ENCODE measurements around the gene TNFRSF6B.
A peak's percentile ranks its signal among the peaks of the same experiment; 100 is the strongest.

TNFRSF6B gene

GRCh38 chr20:63691711-63692435, 4.6 kb upstream of the TNFRSF6B start:
- Histone ChIP-seq H3K4me1 (ENCODE audit: control insufficient read depth in 2 of 2, insufficient read depth in 1 of 2, low read depth in 1 of 2, low read length in 2 of 2) (peaks cover 6 to 10% of the 10 kb centered on the region in 2 donors), H3K27me3 (ENCODE audit: control insufficient read depth in 3 of 3, insufficient read depth in 3 of 3, low read depth in 1 of 3, low read length in 3 of 3) (no peaks in the 10 kb centered on the region), H3K4me3 (ENCODE audit: low read length in 2 of 2) (no peak overlapping the region), H3K9ac (ENCODE audit: low read depth, low read length, poor library complexity) (no peak overlapping the region), H4K91ac (ENCODE audit: low read depth, low read length, poor library complexity) (no peak overlapping the region), H3K18ac (ENCODE audit: low read length) (no peak overlapping the region), H3K14ac (ENCODE audit: low read length) (peak overlapping the region; percentile 6), H4K8ac (ENCODE audit: low read depth, low read length) (peak overlapping the region; percentile 92), H2BK12ac (ENCODE audit: low read length) (peak overlapping the region; percentile 22), H3K9me3 (replicated peaks in 1 of 2; ENCODE audit: control insufficient read depth in 2 of 2, insufficient read depth in 1 of 2, low read depth in 1 of 2, low read length in 2 of 2) (peaks cover 0 to 2% of the 10 kb centered on the region in 2 donors), H3K27ac (replicated peaks; ENCODE audit: low read length) (no peak overlapping the region), H3K79me1 (ENCODE audit: low read depth, low read length) (peaks cover 3% of the 10 kb centered on the region), H3K4ac (ENCODE audit: low read length) (no peak overlapping the region), H3K36me3 (replicated peaks in 1 of 2; ENCODE audit: control insufficient read depth in 2 of 2, insufficient read depth in 2 of 2, low read length in 2 of 2) (peaks cover 0 to 35% of the 10 kb centered on the region in 2 donors), H2BK5ac (ENCODE audit: low read length) (peak overlapping the region; percentile 35), H2AFZ (ENCODE audit: low read length) (no peak overlapping the region), H2BK15ac (ENCODE audit: low read length) (no peak overlapping the region), H3K4me2 (ENCODE audit: insufficient read depth, low read length, poor library complexity, severe bottlenecking) (no peak overlapping the region), H2AK5ac (ENCODE audit: low read depth, low read length) (peak overlapping the region; percentile 70), H3K23ac (ENCODE audit: low read depth, low read length, poor library complexity) (peak overlapping the region; percentile 3), H2BK120ac (ENCODE audit: low read depth, low read length) (no peak overlapping the region)
- no CpG with 5 or more reads among the region's 21 CpGs for WGBS, 2 donors (ENCODE audit: extremely low coverage in 2 of 2, insufficient read length in 2 of 2, insufficient replicate concordance in 1 of 2)
- no peak for DNase-seq (ENCODE audit: low spot score)

GRCh38 chr20:63692436-63693082, 3.9 kb upstream of the TNFRSF6B start:
- Histone ChIP-seq H3K36me3 (replicated peaks in 1 of 2; ENCODE audit: control insufficient read depth in 2 of 2, insufficient read depth in 2 of 2, low read length in 2 of 2) (peaks cover 0 to 42% of the 10 kb centered on the region in 2 donors), H3K14ac (ENCODE audit: low read length) (peak overlapping the region; percentile 89), H3K4me1 (ENCODE audit: control insufficient read depth in 2 of 2, insufficient read depth in 1 of 2, low read depth in 1 of 2, low read length in 2 of 2) (peaks cover 0 to 14% of the 10 kb centered on the region in 2 donors), H2BK15ac (ENCODE audit: low read length) (no peak overlapping the region), H2BK120ac (ENCODE audit: low read depth, low read length) (no peak overlapping the region), H3K9me3 (replicated peaks in 1 of 2; ENCODE audit: control insufficient read depth in 2 of 2, insufficient read depth in 1 of 2, low read depth in 1 of 2, low read length in 2 of 2) (peaks cover 0 to 2% of the 10 kb centered on the region in 2 donors), H2BK5ac (ENCODE audit: low read length) (peak overlapping the region; percentile 35), H3K4me3 (ENCODE audit: low read length in 2 of 2) (no peak overlapping the region), H3K79me1 (ENCODE audit: low read depth, low read length) (peaks cover 6% of the 10 kb centered on the region), H2BK12ac (ENCODE audit: low read length) (peak overlapping the region; percentile 22), H3K9ac (ENCODE audit: low read depth, low read length, poor library complexity) (no peak overlapping the region), H4K8ac (ENCODE audit: low read depth, low read length) (peak overlapping the region; percentile 92), H4K91ac (ENCODE audit: low read depth, low read length, poor library complexity) (no peak overlapping the region), H3K27ac (replicated peaks; ENCODE audit: low read length) (no peak overlapping the region), H2AFZ (ENCODE audit: low read length) (no peak overlapping the region), H3K23ac (ENCODE audit: low read depth, low read length, poor library complexity) (no peak overlapping the region), H3K4ac (ENCODE audit: low read length) (no peak overlapping the region), H2AK5ac (ENCODE audit: low read depth, low read length) (peak overlapping the region; percentile 70), H3K27me3 (ENCODE audit: control insufficient read depth in 3 of 3, insufficient read depth in 3 of 3, low read depth in 1 of 3, low read length in 3 of 3) (no peaks in the 10 kb centered on the region), H3K18ac (ENCODE audit: low read length) (no peak overlapping the region), H3K4me2 (ENCODE audit: insufficient read depth, low read length, poor library complexity, severe bottlenecking) (no peak overlapping the region)
- WGBS, 2 donors (ENCODE audit: extremely low coverage in 2 of 2, insufficient read length in 2 of 2, insufficient replicate concordance in 1 of 2): no CpG with 5 or more reads among the region's 20 CpGs
- no peak for DNase-seq (ENCODE audit: low spot score)

GRCh38 chr20:63693083-63693732, 3.2 kb upstream of the TNFRSF6B start:
- peaks cover 0 to 47% of the 10 kb centered on the region in 2 donors for H3K36me3 ChIP-seq (replicated peaks in 1 of 2; ENCODE audit: control insufficient read depth in 2 of 2, insufficient read depth in 2 of 2, low read length in 2 of 2)
- no peak overlapping the region for H2BK12ac ChIP-seq (ENCODE audit: low read length)
- H3K14ac ChIP-seq (ENCODE audit: low read length): no peak overlapping the region
- no peak for DNase-seq (ENCODE audit: low spot score)
- no peak overlapping the region for H4K91ac ChIP-seq (ENCODE audit: low read depth, low read length, poor library complexity)
- no peak overlapping the region for H3K18ac ChIP-seq (ENCODE audit: low read length)
- H4K8ac ChIP-seq (ENCODE audit: low read depth, low read length): no peak overlapping the region
- H2BK5ac ChIP-seq (ENCODE audit: low read length): no peak overlapping the region
- no peaks in the 10 kb centered on the region for H3K27me3 ChIP-seq (ENCODE audit: control insufficient read depth in 3 of 3, insufficient read depth in 3 of 3, low read depth in 1 of 3, low read length in 3 of 3)
- WGBS, 2 donors (ENCODE audit: extremely low coverage in 2 of 2, insufficient read length in 2 of 2, insufficient replicate concordance in 1 of 2): no CpG with 5 or more reads among the region's 10 CpGs
- peaks cover 0 to 14% of the 10 kb centered on the region in 2 donors for H3K4me1 ChIP-seq (ENCODE audit: control insufficient read depth in 2 of 2, insufficient read depth in 1 of 2, low read depth in 1 of 2, low read length in 2 of 2)
- H3K4me3 ChIP-seq (ENCODE audit: low read length in 2 of 2): no peak overlapping the region
- no peak overlapping the region for H2BK15ac ChIP-seq (ENCODE audit: low read length)
- no peak overlapping the region for H3K27ac ChIP-seq (replicated peaks; ENCODE audit: low read length)
- H3K9me3 ChIP-seq (replicated peaks in 1 of 2; ENCODE audit: control insufficient read depth in 2 of 2, insufficient read depth in 1 of 2, low read depth in 1 of 2, low read length in 2 of 2): peaks cover 0 to 2% of the 10 kb centered on the region in 2 donors
- no peak overlapping the region for H2AK5ac ChIP-seq (ENCODE audit: low read depth, low read length)
- H3K4me2 ChIP-seq (ENCODE audit: insufficient read depth, low read length, poor library complexity, severe bottlenecking): no peak overlapping the region
- H3K9ac ChIP-seq (ENCODE audit: low read depth, low read length, poor library complexity): no peak overlapping the region
- H2AFZ ChIP-seq (ENCODE audit: low read length): no peak overlapping the region
- peaks cover 6% of the 10 kb centered on the region for H3K79me1 ChIP-seq (ENCODE audit: low read depth, low read length)
- no peak overlapping the region for H2BK120ac ChIP-seq (ENCODE audit: low read depth, low read length)
- H3K4ac ChIP-seq (ENCODE audit: low read length): no peak overlapping the region
- no peak overlapping the region for H3K23ac ChIP-seq (ENCODE audit: low read depth, low read length, poor library complexity)
